GM23248 (cell line): ENCODE measurements around the gene PANK1. TPM values are rescaled to one million over a fixed set of nuclear protein-coding genes. Genes with fewer than 3 reads are reported as not detected.

Experiments used
- DNase-seq: peaks from one replicate; pipeline ENCODE4 v3.0.0-alpha.2; 2015
- H2AFZ ChIP-seq: fragments of 200-600 bp; sonication (generic); 2 replicates; pipeline ENCODE4 v1.6.1; 2016; ENCODE audit warnings: antibody characterized with exemption
- H3F3A ChIP-seq: fragments of 200-600 bp; sonication (generic); 2 replicates; pipeline ENCODE4 v1.6.1; 2016; ENCODE audit warnings: mild to moderate bottlenecking, antibody characterized with exemption, mixed run types; ENCODE audit not compliant: insufficient read depth
- H3K27ac ChIP-seq: fragments of 200-600 bp; sonication (generic); 2 replicates; pipeline ENCODE4 v1.5.1; 2016; ENCODE audit warnings: mild to moderate bottlenecking
- H3K27me3 ChIP-seq: fragments of 200-600 bp; sonication (generic); replicated peaks from 2 replicates; pipeline ENCODE4 v1.6.1; 2016; ENCODE audit warnings: mild to moderate bottlenecking; ENCODE audit not compliant: insufficient read depth
- H3K36me3 ChIP-seq: fragments of 200-600 bp; sonication (generic); 2 replicates; pipeline ENCODE4 v1.6.1; 2016; ENCODE audit warnings: low read depth, mild to moderate bottlenecking
- H3K4me1 ChIP-seq: fragments of 200-600 bp; sonication (generic); 2 replicates; pipeline ENCODE4 v1.6.1; 2016; ENCODE audit warnings: mild to moderate bottlenecking; ENCODE audit not compliant: insufficient read depth
- H3K4me2 ChIP-seq: fragments of 200-600 bp; sonication (generic); one replicate; pipeline ENCODE4 v1.6.1; 2016; ENCODE audit warnings: mild to moderate bottlenecking; ENCODE audit not compliant: unreplicated experiment
- H3K4me3 ChIP-seq: fragments of 200-600 bp; sonication (generic); 2 replicates; pipeline ENCODE4 v1.5.1; 2016; ENCODE audit warnings: mild to moderate bottlenecking
- H3K79me2 ChIP-seq: fragments of 200-600 bp; sonication (generic); 2 replicates; pipeline ENCODE4 v1.6.1; 2016; ENCODE audit warnings: mild to moderate bottlenecking; ENCODE audit not compliant: insufficient read depth
- H3K9ac ChIP-seq: fragments of 200-600 bp; sonication (generic); 2 replicates; pipeline ENCODE4 v1.6.1; 2016; ENCODE audit warnings: mild to moderate bottlenecking
- H3K9me2 ChIP-seq: fragments of 200-600 bp; sonication (generic); 2 replicates; pipeline ENCODE4 v1.6.1; 2016; ENCODE audit warnings: mixed run types, mild to moderate bottlenecking, moderate library complexity; ENCODE audit not compliant: insufficient read depth
- H3K9me3 ChIP-seq: fragments of 200-600 bp; sonication (generic); one replicate; pipeline ENCODE4 v1.6.1; 2017; ENCODE audit warnings: low read depth
- H4K20me1 ChIP-seq: fragments of 200-600 bp; sonication (generic); 2 replicates; pipeline ENCODE4 v1.6.0; 2016; ENCODE audit not compliant: insufficient read depth
- EZH2 ChIP-seq: fragments of 200-600 bp; sonication (generic); IDR thresholded peaks from 2 replicates; pipeline ENCODE4 v1.6.1; 2018; ENCODE audit warnings: antibody characterized with exemption, mild to moderate bottlenecking; ENCODE audit not compliant: insufficient read depth, poor library complexity, severe bottlenecking
- EZH2phosphoT487 ChIP-seq: fragments of 200-600 bp; sonication (generic); IDR thresholded peaks from 2 replicates; pipeline ENCODE4 v1.6.1; 2018; ENCODE audit warnings: antibody characterized with exemption, moderate library complexity, mild to moderate bottlenecking, low read depth; ENCODE audit not compliant: insufficient read depth
- WGBS, 2 experiments: methylation state at CpG; one replicate each; pipeline ENCODE4 v1.1.6; 2015 to 2017; ENCODE audit warnings: low lambda C conversion rate in 2 of 2, low coverage in 1 of 2; ENCODE audit errors: missing lambda C conversion rate in 2 of 2; 5-methylcytosine and 5-hydroxymethylcytosine counted together
- in situ Hi-C: fragments of 300-500 bp; cut with MboI; formaldehyde crosslinking; loops from 2 replicates; pipeline ENCODE4 v1.15.0; 2020
- polyA plus RNA-seq: library from polyadenylated mRNA; unstranded; fragments of >200 nt; fragmentation: Nextera tagmentation; extraction: Ambion mirVana; gene quantifications from 2 replicates; pipeline ENCODE4 v1.2.1, GENCODE V29; 2016
- total RNA-seq: library from RNA; depleted of rRNA; stranded (reverse); fragments of >200 nt; shearing (Covaris generic); gene quantifications from 2 replicates; pipeline ENCODE4 v1.2.3, GENCODE V29; 2014

PANK1 gene
- total and polyA plus RNA-seq, 2 experiments from 2014 or later, result 3.3 to 3.6 TPM

GRCh38 chr10:89604200-89604599, 40.8 kb downstream of the PANK1 start:
- Histone ChIP-seq H3K4me2 (no peak overlapping the region), H3K9me3 (no peaks in the 10 kb centered on the region), H3K27me3 (no peaks in the 10 kb centered on the region), H2AFZ (no peak overlapping the region), H3K4me3 (no peak overlapping the region), H3K9ac (no peak overlapping the region), H3K79me2 (no peaks in the 10 kb centered on the region), H4K20me1 (no peaks in the 10 kb centered on the region), H3K4me1 (no peaks in the 10 kb centered on the region), H3K9me2 (no peaks in the 10 kb centered on the region), H3K27ac (no peak overlapping the region), H3K36me3 (0 out of 2 replicates have a peak, but pooled peaks cover under 1% of the 10 kb centered on the region), H3F3A (no peaks in the 10 kb centered on the region)
- WGBS, 2 experiments, result 94 to 98% methylated on average over 5 of the region's 5 CpGs
- in situ Hi-C loops, result no loop called here
- DNase-seq, result no peak
- no peak for TF ChIP-seq EZH2

DNA sequence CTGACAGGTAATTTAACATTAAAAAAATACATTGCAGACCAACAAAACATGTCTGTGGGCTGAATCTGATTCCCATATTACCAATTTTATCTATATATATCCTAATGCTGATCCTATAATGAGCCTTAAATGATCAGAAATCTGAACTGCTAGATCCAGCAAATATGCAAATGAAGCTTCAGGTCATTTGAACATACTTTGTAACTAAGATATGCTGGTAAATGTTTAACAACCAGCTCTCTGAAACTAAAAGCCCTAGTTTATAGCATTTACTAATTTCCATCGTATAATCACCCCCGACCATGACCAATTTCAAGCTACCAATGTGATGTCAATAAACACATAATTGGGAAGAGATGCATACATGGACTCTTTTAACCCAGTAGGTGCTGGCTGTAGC, 42.1 kb downstream of the PANK1 start:
- H3F3A ChIP-seq, result no peaks in the 10 kb centered on the region
- DNase-seq, result no peak
- H3K36me3 ChIP-seq, result 0 out of 2 replicates have a peak, but pooled peaks cover 4% of the 10 kb centered on the region
- H2AFZ ChIP-seq, result no peak overlapping the region
- H3K4me1 ChIP-seq, result no peaks in the 10 kb centered on the region
- no peak overlapping the region for H3K4me3 ChIP-seq
- in situ Hi-C loops, result no loop called here
- no peaks in the 10 kb centered on the region for H3K27me3 ChIP-seq
- H3K4me2 ChIP-seq, result no peak overlapping the region
- TF ChIP-seq EZH2 (no peak), EZH2phosphoT487 (no peak)
- H3K9me3 ChIP-seq, result no peaks in the 10 kb centered on the region
- no peak overlapping the region for H3K27ac ChIP-seq
- WGBS, 2 experiments, result 94 to 100% methylated on average over 2 of the region's 2 CpGs
- H3K9ac ChIP-seq, result no peak overlapping the region
- no peaks in the 10 kb centered on the region for H3K79me2 ChIP-seq
- H4K20me1 ChIP-seq, result no peaks in the 10 kb centered on the region
- H3K9me2 ChIP-seq, result peaks cover 7% of the 10 kb centered on the region; the same call in 1 of the 2 replicates

DNA sequence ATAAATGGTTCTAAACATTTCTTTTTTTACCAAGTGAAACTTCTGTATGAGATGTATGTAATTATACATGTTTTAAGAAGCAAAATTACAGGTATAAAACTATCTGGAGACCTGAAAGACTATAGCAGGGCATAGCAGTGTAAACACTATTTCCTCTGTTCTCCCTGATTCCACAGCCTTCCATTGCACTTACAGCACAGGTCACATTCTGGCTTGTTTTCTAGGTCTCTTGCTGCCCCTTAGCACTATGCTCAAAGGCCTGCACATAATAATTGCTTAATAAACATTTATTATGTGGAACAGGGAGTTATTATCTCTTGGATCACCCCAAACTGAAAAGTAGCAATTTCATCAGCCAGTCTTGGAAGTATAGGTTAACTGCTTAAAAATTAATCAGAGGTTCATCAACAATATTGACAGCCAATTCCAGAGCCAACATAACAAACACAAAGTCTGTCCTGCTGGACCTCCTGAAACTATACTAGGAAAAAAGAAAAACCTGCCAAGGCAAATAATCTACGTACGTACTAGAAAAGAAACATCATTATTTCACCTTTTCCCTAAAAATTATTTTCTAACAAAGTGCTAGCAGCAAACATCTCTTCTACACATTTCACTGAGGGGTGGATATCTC, 43.2 kb downstream of the PANK1 start:
- Histone ChIP-seq H3K27ac (no peak overlapping the region), H3K9ac (no peak overlapping the region), H3K79me2 (no peaks in the 10 kb centered on the region), H2AFZ (no peak overlapping the region), H3K4me1 (no peaks in the 10 kb centered on the region), H3K36me3 (0 out of 2 replicates have a peak, but pooled peaks cover 4% of the 10 kb centered on the region), H3K27me3 (no peaks in the 10 kb centered on the region), H3F3A (no peaks in the 10 kb centered on the region), H3K9me2 (peaks cover 7% of the 10 kb centered on the region; the same call in 1 of the 2 replicates), H3K4me3 (no peak overlapping the region), H3K4me2 (no peak overlapping the region), H4K20me1 (no peaks in the 10 kb centered on the region), H3K9me3 (no peaks in the 10 kb centered on the region)
- 98% methylated on average over 2 of the region's 2 CpGs for WGBS, 2 experiments
- in situ Hi-C loops, result no loop called here
- TF ChIP-seq EZH2, result no peak
- TF ChIP-seq EZH2phosphoT487, result no peak
- DNase-seq, result no peak

DNA sequence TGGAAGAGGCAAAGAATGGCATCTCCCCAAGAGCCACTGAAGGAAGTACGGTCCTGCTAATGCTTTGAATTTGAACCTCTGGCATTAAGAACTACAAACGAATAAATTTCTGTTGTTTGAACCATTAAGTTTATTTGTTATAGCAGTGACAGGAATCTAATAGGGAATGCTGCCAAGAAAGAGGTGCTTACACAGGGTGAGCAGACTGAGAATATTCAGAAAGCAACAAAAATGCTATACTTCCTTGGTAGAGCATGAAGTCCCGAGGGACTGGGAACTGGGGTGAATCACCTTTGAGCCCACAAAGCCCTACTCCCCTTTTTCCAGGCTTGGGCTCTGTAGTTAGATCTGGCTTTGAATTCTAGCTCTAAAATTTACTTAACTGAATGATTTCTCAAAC, 45.0 kb downstream of the PANK1 start:
- in situ Hi-C loops, result no loop called here
- peaks cover 7% of the 10 kb centered on the region; the same call in 1 of the 2 replicates for H3K9me2 ChIP-seq
- H3K9me3 ChIP-seq, result no peaks in the 10 kb centered on the region
- H2AFZ ChIP-seq, result no peak overlapping the region
- H3K27me3 ChIP-seq, result no peaks in the 10 kb centered on the region
- no peaks in the 10 kb centered on the region for H3F3A ChIP-seq
- TF ChIP-seq EZH2phosphoT487, result no peak
- no peak for TF ChIP-seq EZH2
- no peak overlapping the region for H3K9ac ChIP-seq
- no peak overlapping the region for H3K27ac ChIP-seq
- no peaks in the 10 kb centered on the region for H3K79me2 ChIP-seq
- DNase-seq, result peak; percentile 12
- H3K4me3 ChIP-seq, result no peak overlapping the region
- no peaks in the 10 kb centered on the region for H3K4me1 ChIP-seq
- H3K36me3 ChIP-seq, result 0 out of 2 replicates have a peak, but pooled peaks cover 4% of the 10 kb centered on the region
- 93 to 95% methylated on average over 3 of the region's 3 CpGs for WGBS, 2 experiments
- H3K4me2 ChIP-seq, result no peak overlapping the region
- H4K20me1 ChIP-seq, result no peaks in the 10 kb centered on the region
